ENCODE data around the gene EFR3B.

- no peak for TF ChIP-seq CTCF (conservative IDR thresholded peaks at IDR 0.05; ENCODE audit: low read length)
- no peak for TF ChIP-seq EZH2phosphoT487 (IDR thresholded peaks at IDR 0.05; ENCODE audit: borderline replicate concordance, low read depth, low read length)
Measured at GRCh38 chr2:25032094-25032493, 9.8 kb upstream of the EFR3B start.

All from OCI-LY7 (cell line).